WTC11 (cell line): ENCODE data around the gene CDH12. TPM values are rescaled to one million over a fixed set of nuclear protein-coding genes. Genes with fewer than 3 reads are reported as not detected.

Source experiments
- ATAC-seq: fragments of 200-7000 bp; cut with Tn5 transposase; 2 replicates; pipeline ENCODE4 v1.10.0; 2021; ENCODE audit warnings: mild to moderate bottlenecking, moderate library complexity
- CTCF ChIA-PET: fragments of 300-600 bp; sonication (Branson Sonifier 250); formaldehyde crosslinking; loops from one replicate; lab custom pipeline; 2021; ENCODE audit warnings: antibody characterized with exemption; lab: Charles Lee
- POLR2A ChIA-PET: fragments of 350-600 bp; sonication (Branson Sonifier 250); formaldehyde crosslinking; loops from one replicate; lab custom pipeline; 2021; ENCODE audit warnings: antibody characterized with exemption; lab: Charles Lee
- DNase-seq: peaks from one replicate; pipeline ENCODE4 v3.0.0; 2021; ENCODE audit warnings: low spot score
- H3K27ac Mint-ChIP-seq: 2 replicates; pipeline ENCODE4 v1.8.0; 2021; ENCODE audit warnings: mixed read lengths
- H3K27me3 Mint-ChIP-seq: 2 replicates; pipeline ENCODE4 v1.8.0; 2021; ENCODE audit warnings: low read depth, mild to moderate bottlenecking, moderate library complexity, mixed read lengths
- H3K36me3 Mint-ChIP-seq: 2 replicates; pipeline ENCODE4 v1.8.0; 2021; ENCODE audit warnings: mixed read lengths
- H3K4me1 Mint-ChIP-seq: 2 replicates; pipeline ENCODE4 v1.8.0; 2022; ENCODE audit warnings: mixed read lengths
- H3K4me3 Mint-ChIP-seq: 2 replicates; pipeline ENCODE4 v1.8.0; 2021; ENCODE audit warnings: mild to moderate bottlenecking, moderate library complexity, mixed read lengths
- H3K9me3 Mint-ChIP-seq: 2 replicates; pipeline ENCODE4 v1.8.0; 2021; ENCODE audit warnings: mixed read lengths
- CREB1 ChIP-seq: sonication (generic); formaldehyde crosslinking; IDR thresholded peaks from 2 replicates; pipeline ENCODE4 v1.8.0; 2023; ENCODE audit warnings: mild to moderate bottlenecking, missing genetic modification reagents
- CREM ChIP-seq: sonication (generic); formaldehyde crosslinking; IDR thresholded peaks from 2 replicates; pipeline ENCODE4 v1.8.1; 2022; ENCODE audit warnings: mild to moderate bottlenecking, missing genetic modification reagents, moderate library complexity
- ELF4 ChIP-seq: sonication (generic); formaldehyde crosslinking; IDR thresholded peaks from 2 replicates; pipeline ENCODE4 v1.8.1; 2022; ENCODE audit warnings: low read depth, mild to moderate bottlenecking, moderate library complexity, missing genetic modification reagents
- GABPB1 ChIP-seq: sonication (generic); formaldehyde crosslinking; IDR thresholded peaks from 2 replicates; pipeline ENCODE4 v1.8.1; 2023; ENCODE audit warnings: mild to moderate bottlenecking, missing genetic modification reagents
- SMAD4 ChIP-seq: sonication (generic); formaldehyde crosslinking; IDR thresholded peaks from 2 replicates; pipeline ENCODE4 v1.8.0; 2022; ENCODE audit warnings: mild to moderate bottlenecking, missing genetic modification reagents
- SP1 ChIP-seq: sonication (generic); formaldehyde crosslinking; conservative IDR thresholded peaks from 2 replicates; pipeline ENCODE4 v1.8.1; 2022; ENCODE audit warnings: missing genetic modification reagents
- TEAD1 ChIP-seq: sonication (generic); formaldehyde crosslinking; IDR thresholded peaks from 2 replicates; pipeline ENCODE4 v1.8.0; 2022; ENCODE audit warnings: mild to moderate bottlenecking, missing genetic modification reagents
- ZNF219 ChIP-seq: sonication (generic); formaldehyde crosslinking; IDR thresholded peaks from 2 replicates; pipeline ENCODE4 v1.8.0; 2023; ENCODE audit warnings: missing genetic modification reagents, mild to moderate bottlenecking, borderline replicate concordance
- ZNF263 ChIP-seq: sonication (generic); formaldehyde crosslinking; IDR thresholded peaks from 2 replicates; pipeline ENCODE4 v1.8.1; 2022; ENCODE audit warnings: low read depth, mild to moderate bottlenecking, moderate library complexity, missing genetic modification reagents
- ZNF317 ChIP-seq: sonication (generic); formaldehyde crosslinking; IDR thresholded peaks from 2 replicates; pipeline ENCODE4 v1.8.1; 2023; ENCODE audit warnings: low read depth, mild to moderate bottlenecking, moderate library complexity, missing genetic modification reagents, borderline replicate concordance
- ZNF416 ChIP-seq: fragments of 250-450 bp; sonication (Bioruptor Pico); IDR thresholded peaks from 2 replicates; pipeline ENCODE4 v1.9.0; 2021; ENCODE audit warnings: mild to moderate bottlenecking, inconsistent platforms
- total RNA-seq: library from RNA; stranded (reverse); gene quantifications from 3 replicates; pipeline ENCODE4 v1.2.3, GENCODE V29; 2021
- TF ChIP-seq, protein P1 (sequence below): sonication (generic); formaldehyde crosslinking; IDR thresholded peaks from 2 replicates; pipeline ENCODE4 v1.8.1; 2023; ENCODE audit warnings: mild to moderate bottlenecking, missing genetic modification reagents, moderate library complexity
- TF ChIP-seq, protein P2 (sequence below): sonication (generic); formaldehyde crosslinking; IDR thresholded peaks from 2 replicates; pipeline ENCODE4 v1.8.0; 2022; ENCODE audit warnings: mild to moderate bottlenecking, missing genetic modification reagents
- TF ChIP-seq, protein P3 (sequence below): sonication (generic); formaldehyde crosslinking; IDR thresholded peaks from 2 replicates; pipeline ENCODE4 v1.8.1; 2022; ENCODE audit warnings: mild to moderate bottlenecking, missing genetic modification reagents, moderate library complexity, borderline replicate concordance
- TF ChIP-seq, protein P4 (sequence below): sonication (generic); formaldehyde crosslinking; IDR thresholded peaks from 2 replicates; pipeline ENCODE4 v1.8.1; 2023; ENCODE audit warnings: mild to moderate bottlenecking, missing genetic modification reagents
- TF ChIP-seq, protein P5 (sequence below): sonication (generic); formaldehyde crosslinking; conservative IDR thresholded peaks from 2 replicates; pipeline ENCODE4 v1.8.1; 2023; ENCODE audit warnings: mild to moderate bottlenecking, low read depth, missing genetic modification reagents, moderate library complexity
- TF ChIP-seq, protein P6 (sequence below): sonication (generic); formaldehyde crosslinking; conservative IDR thresholded peaks from 2 replicates; pipeline ENCODE4 v1.8.1; 2022; ENCODE audit warnings: mild to moderate bottlenecking, missing genetic modification reagents
- TF ChIP-seq, protein P7 (sequence below): sonication (generic); formaldehyde crosslinking; IDR thresholded peaks from 2 replicates; pipeline ENCODE4 v1.8.1; 2023; ENCODE audit warnings: mild to moderate bottlenecking, moderate library complexity, missing genetic modification reagents
- TF ChIP-seq, protein P8 (sequence below): sonication (generic); formaldehyde crosslinking; IDR thresholded peaks from 2 replicates; pipeline ENCODE4 v1.8.1; 2023; ENCODE audit warnings: mild to moderate bottlenecking, missing genetic modification reagents
- TF ChIP-seq, protein P9 (sequence below): sonication (generic); formaldehyde crosslinking; IDR thresholded peaks from 2 replicates; pipeline ENCODE4 v1.8.1; 2022; ENCODE audit warnings: low read depth, mild to moderate bottlenecking, moderate library complexity, missing genetic modification reagents, borderline replicate concordance
- TF ChIP-seq, protein P10 (sequence below): fragments of 250-450 bp; sonication (Bioruptor Pico); IDR thresholded peaks from 2 replicates; pipeline ENCODE4 v1.9.0; 2021; ENCODE audit warnings: mild to moderate bottlenecking

Gene CDH12
- total RNA-seq, 1 experiment from 2014 or later, result not detected

DNA sequence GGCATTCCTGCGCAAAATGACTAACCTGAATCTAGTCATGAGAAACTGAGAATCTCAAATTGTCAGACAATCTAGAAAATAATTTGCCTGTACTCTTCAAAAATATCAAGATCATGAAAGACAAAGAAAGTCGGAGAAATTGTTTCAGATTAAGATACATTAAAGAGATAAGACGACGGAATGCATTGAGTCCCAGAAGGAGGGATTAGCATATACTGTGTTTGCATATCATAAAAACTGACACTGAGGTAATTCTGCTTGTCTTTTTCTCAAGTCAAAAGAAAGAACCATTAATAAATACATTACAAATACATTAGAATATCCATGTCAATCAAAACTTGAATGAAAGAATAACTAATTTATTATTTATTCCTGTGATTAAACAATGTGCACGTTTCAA lies 88.4 kb downstream of the CDH12 start:
- CTCF ChIA-PET, result no interaction called here
- TF ChIP-seq ZNF317 (no peak), ZNF219 (CRISPR knock-in tag) (no peak)
- TF ChIP-seq, protein P1, sequence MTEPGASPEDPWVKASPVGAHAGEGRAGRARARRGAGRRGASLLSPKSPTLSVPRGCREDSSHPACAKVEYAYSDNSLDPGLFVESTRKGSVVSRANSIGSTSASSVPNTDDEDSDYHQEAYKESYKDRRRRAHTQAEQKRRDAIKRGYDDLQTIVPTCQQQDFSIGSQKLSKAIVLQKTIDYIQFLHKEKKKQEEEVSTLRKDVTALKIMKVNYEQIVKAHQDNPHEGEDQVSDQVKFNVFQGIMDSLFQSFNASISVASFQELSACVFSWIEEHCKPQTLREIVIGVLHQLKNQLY, result no peak
- TF ChIP-seq, protein P2, sequence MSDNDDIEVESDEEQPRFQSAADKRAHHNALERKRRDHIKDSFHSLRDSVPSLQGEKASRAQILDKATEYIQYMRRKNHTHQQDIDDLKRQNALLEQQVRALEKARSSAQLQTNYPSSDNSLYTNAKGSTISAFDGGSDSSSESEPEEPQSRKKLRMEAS, result no peak
- Mint-ChIP-seq H3K27me3 (no peaks in the 10 kb centered on the region), H3K27ac (no peak overlapping the region), H3K4me1 (no peaks in the 10 kb centered on the region), H3K4me3 (no peak overlapping the region), H3K9me3 (no peaks in the 10 kb centered on the region), H3K36me3 (no peaks in the 10 kb centered on the region)
- no peak for DNase-seq
- POLR2A ChIA-PET, result no interaction called here
- ATAC-seq, result no peak

DNA sequence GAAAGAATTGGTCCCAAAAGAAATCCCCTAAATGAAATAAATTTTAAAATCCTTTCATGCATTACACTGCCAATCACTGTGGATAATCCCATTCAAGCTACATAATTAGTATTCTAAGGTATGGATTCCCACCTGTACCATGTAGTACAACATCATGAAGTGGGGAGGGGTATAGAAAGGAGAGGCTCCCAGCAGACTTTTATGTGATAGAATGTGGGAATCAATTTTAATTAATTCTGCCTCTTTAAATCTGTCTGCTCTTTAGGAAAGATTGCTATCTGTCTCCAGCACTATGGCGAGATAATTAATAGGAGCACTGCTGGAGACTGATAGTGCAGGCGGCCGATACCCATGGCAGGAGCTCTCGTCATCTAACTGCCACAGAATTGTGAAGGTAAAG lies 95.4 kb downstream of the CDH12 start:
- Mint-ChIP-seq H3K9me3 (no peaks in the 10 kb centered on the region), H3K36me3 (no peaks in the 10 kb centered on the region)
- TF ChIP-seq, protein P3, sequence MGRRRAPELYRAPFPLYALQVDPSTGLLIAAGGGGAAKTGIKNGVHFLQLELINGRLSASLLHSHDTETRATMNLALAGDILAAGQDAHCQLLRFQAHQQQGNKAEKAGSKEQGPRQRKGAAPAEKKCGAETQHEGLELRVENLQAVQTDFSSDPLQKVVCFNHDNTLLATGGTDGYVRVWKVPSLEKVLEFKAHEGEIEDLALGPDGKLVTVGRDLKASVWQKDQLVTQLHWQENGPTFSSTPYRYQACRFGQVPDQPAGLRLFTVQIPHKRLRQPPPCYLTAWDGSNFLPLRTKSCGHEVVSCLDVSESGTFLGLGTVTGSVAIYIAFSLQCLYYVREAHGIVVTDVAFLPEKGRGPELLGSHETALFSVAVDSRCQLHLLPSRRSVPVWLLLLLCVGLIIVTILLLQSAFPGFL (CRISPR knock-in tag), result no peak
- TF ChIP-seq TEAD1 (CRISPR knock-in tag) (no peak), ZNF416 (CRISPR knock-in tag) (no peak), SMAD4 (CRISPR knock-in tag) (no peak), CREB1 (CRISPR knock-in tag) (no peak), CREM (no peak), ZNF263 (CRISPR knock-in tag) (no peak), GABPB1 (CRISPR knock-in tag) (no peak), SP1 (CRISPR knock-in tag) (no peak), ELF4 (CRISPR knock-in tag) (no peak)
- TF ChIP-seq, protein P4, sequence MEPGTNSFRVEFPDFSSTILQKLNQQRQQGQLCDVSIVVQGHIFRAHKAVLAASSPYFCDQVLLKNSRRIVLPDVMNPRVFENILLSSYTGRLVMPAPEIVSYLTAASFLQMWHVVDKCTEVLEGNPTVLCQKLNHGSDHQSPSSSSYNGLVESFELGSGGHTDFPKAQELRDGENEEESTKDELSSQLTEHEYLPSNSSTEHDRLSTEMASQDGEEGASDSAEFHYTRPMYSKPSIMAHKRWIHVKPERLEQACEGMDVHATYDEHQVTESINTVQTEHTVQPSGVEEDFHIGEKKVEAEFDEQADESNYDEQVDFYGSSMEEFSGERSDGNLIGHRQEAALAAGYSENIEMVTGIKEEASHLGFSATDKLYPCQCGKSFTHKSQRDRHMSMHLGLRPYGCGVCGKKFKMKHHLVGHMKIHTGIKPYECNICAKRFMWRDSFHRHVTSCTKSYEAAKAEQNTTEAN (CRISPR knock-in tag), result no peak
- TF ChIP-seq, protein P5, sequence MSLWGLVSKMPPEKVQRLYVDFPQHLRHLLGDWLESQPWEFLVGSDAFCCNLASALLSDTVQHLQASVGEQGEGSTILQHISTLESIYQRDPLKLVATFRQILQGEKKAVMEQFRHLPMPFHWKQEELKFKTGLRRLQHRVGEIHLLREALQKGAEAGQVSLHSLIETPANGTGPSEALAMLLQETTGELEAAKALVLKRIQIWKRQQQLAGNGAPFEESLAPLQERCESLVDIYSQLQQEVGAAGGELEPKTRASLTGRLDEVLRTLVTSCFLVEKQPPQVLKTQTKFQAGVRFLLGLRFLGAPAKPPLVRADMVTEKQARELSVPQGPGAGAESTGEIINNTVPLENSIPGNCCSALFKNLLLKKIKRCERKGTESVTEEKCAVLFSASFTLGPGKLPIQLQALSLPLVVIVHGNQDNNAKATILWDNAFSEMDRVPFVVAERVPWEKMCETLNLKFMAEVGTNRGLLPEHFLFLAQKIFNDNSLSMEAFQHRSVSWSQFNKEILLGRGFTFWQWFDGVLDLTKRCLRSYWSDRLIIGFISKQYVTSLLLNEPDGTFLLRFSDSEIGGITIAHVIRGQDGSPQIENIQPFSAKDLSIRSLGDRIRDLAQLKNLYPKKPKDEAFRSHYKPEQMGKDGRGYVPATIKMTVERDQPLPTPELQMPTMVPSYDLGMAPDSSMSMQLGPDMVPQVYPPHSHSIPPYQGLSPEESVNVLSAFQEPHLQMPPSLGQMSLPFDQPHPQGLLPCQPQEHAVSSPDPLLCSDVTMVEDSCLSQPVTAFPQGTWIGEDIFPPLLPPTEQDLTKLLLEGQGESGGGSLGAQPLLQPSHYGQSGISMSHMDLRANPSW (CRISPR knock-in tag), result no peak
- TF ChIP-seq, protein P6, sequence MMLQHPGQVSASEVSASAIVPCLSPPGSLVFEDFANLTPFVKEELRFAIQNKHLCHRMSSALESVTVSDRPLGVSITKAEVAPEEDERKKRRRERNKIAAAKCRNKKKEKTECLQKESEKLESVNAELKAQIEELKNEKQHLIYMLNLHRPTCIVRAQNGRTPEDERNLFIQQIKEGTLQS, result no peak
- TF ChIP-seq, protein P7, sequence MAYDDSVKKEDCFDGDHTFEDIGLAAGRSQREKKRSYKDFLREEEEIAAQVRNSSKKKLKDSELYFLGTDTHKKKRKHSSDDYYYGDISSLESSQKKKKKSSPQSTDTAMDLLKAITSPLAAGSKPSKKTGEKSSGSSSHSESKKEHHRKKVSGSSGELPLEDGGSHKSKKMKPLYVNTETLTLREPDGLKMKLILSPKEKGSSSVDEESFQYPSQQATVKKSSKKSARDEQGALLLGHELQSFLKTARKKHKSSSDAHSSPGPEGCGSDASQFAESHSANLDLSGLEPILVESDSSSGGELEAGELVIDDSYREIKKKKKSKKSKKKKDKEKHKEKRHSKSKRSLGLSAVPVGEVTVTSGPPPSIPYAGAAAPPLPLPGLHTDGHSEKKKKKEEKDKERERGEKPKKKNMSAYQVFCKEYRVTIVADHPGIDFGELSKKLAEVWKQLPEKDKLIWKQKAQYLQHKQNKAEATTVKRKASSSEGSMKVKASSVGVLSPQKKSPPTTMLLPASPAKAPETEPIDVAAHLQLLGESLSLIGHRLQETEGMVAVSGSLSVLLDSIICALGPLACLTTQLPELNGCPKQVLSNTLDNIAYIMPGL (CRISPR knock-in tag), result no peak
- TF ChIP-seq, protein P8, sequence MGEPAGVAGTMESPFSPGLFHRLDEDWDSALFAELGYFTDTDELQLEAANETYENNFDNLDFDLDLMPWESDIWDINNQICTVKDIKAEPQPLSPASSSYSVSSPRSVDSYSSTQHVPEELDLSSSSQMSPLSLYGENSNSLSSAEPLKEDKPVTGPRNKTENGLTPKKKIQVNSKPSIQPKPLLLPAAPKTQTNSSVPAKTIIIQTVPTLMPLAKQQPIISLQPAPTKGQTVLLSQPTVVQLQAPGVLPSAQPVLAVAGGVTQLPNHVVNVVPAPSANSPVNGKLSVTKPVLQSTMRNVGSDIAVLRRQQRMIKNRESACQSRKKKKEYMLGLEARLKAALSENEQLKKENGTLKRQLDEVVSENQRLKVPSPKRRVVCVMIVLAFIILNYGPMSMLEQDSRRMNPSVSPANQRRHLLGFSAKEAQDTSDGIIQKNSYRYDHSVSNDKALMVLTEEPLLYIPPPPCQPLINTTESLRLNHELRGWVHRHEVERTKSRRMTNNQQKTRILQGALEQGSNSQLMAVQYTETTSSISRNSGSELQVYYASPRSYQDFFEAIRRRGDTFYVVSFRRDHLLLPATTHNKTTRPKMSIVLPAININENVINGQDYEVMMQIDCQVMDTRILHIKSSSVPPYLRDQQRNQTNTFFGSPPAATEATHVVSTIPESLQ, result no peak
- TF ChIP-seq, protein P9, sequence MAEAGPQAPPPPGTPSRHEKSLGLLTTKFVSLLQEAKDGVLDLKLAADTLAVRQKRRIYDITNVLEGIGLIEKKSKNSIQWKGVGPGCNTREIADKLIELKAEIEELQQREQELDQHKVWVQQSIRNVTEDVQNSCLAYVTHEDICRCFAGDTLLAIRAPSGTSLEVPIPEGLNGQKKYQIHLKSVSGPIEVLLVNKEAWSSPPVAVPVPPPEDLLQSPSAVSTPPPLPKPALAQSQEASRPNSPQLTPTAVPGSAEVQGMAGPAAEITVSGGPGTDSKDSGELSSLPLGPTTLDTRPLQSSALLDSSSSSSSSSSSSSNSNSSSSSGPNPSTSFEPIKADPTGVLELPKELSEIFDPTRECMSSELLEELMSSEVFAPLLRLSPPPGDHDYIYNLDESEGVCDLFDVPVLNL (CRISPR knock-in tag), result no peak
- TF ChIP-seq, protein P10, sequence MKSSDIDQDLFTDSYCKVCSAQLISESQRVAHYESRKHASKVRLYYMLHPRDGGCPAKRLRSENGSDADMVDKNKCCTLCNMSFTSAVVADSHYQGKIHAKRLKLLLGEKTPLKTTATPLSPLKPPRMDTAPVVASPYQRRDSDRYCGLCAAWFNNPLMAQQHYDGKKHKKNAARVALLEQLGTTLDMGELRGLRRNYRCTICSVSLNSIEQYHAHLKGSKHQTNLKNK (CRISPR knock-in tag), result no peak
- TF ChIP-seq, all 79 proteins: peak for 0
- ATAC-seq, result no peak
- H3K27ac Mint-ChIP-seq, result no peak overlapping the region
- ChIA-PET POLR2A (no interaction called here), CTCF (no interaction called here)
- H3K27me3 Mint-ChIP-seq, result no peaks in the 10 kb centered on the region
- H3K4me1 Mint-ChIP-seq, result no peaks in the 10 kb centered on the region
- no peak for DNase-seq
- H3K4me3 Mint-ChIP-seq, result no peak overlapping the region
